Adrenal gland (tissue), 5 donors: Measurements from ENCODE around the gene VPS13D.

Experiments
- POLR2A ChIP-seq, 2 donors: fragments of 450-650 bp; IDR thresholded peaks; one replicate each; pipeline ENCODE4 v1.6.1; 2017; ENCODE audit warnings: antibody characterized with exemption in 2 of 2, mild to moderate bottlenecking in 2 of 2, moderate library complexity in 1 of 2
- TF ChIP-seq, protein P1 (sequence below), 6 experiments: fragments of 450-650 bp in 4 of 6; fragments of 200-600 bp in 2 of 6; sonication (generic) in 1 of 6; IDR thresholded peaks; 1 replicate in 5 of 6; 2 replicates in 1 of 6; pipeline versions ENCODE4 v1.5.1 to v1.8.0; 2016 to 2021; ENCODE audit warnings: antibody characterized with exemption in 6 of 6, mild to moderate bottlenecking in 2 of 6, moderate library complexity in 1 of 6
- donor health status: DM: no; HTN: no; CAD: no.

DNA sequence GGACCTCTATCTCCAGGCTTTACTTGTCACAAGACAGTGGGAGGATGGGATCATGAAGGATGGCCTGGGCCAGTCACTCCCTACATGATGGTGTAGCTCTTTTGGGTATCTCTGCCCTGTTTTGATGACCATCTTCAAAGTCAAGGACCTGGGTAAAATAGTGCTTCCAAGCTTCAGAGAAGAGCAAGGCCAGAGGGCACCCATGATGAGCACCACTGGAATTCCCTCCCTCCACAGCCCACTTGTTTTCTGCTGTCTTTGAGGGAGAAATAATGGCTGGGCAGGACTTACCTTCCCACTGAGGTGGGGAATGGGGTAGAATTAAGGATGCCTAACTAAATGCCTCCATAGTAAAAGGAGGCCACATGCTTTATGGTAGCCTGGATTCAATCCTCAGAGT lies 222.4 kb downstream of the VPS13D start:
- no peak for TF ChIP-seq POLR2A (IDR thresholded peaks at IDR 0.05)
- TF ChIP-seq, protein P1, sequence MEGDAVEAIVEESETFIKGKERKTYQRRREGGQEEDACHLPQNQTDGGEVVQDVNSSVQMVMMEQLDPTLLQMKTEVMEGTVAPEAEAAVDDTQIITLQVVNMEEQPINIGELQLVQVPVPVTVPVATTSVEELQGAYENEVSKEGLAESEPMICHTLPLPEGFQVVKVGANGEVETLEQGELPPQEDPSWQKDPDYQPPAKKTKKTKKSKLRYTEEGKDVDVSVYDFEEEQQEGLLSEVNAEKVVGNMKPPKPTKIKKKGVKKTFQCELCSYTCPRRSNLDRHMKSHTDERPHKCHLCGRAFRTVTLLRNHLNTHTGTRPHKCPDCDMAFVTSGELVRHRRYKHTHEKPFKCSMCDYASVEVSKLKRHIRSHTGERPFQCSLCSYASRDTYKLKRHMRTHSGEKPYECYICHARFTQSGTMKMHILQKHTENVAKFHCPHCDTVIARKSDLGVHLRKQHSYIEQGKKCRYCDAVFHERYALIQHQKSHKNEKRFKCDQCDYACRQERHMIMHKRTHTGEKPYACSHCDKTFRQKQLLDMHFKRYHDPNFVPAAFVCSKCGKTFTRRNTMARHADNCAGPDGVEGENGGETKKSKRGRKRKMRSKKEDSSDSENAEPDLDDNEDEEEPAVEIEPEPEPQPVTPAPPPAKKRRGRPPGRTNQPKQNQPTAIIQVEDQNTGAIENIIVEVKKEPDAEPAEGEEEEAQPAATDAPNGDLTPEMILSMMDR (IDR thresholded peaks at IDR 0.05) = no peak
